Spinal cord (tissue), 10 donors: ENCODE data around the gene NSDHL. TPM values are rescaled to one million over a fixed set of nuclear protein-coding genes. Genes with fewer than 3 reads are reported as not detected.

Experiments used
- DNase-seq, 6 donors: peaks; one replicate each; pipeline versions ENCODE4 v3.0.0 to v3.0.0-alpha.2; 2013 to 2015; ENCODE audit warnings: low spot score in 6 of 6, low read depth in 4 of 6
- H3K27ac ChIP-seq: one replicate; pipeline ENCODE4 v1.5.1; 2013; ENCODE audit warnings: low read depth, low read length, control low read depth
- H3K27me3 ChIP-seq: one replicate; pipeline ENCODE4 v1.6.1; 2013; ENCODE audit warnings: low read length; ENCODE audit not compliant: control insufficient read depth, insufficient read depth
- H3K36me3 ChIP-seq: one replicate; pipeline ENCODE4 v1.6.1; 2013; ENCODE audit warnings: low read length; ENCODE audit not compliant: control insufficient read depth, insufficient read depth
- H3K4me1 ChIP-seq: one replicate; pipeline ENCODE4 v1.6.1; 2013; ENCODE audit warnings: low read length; ENCODE audit not compliant: control insufficient read depth, insufficient read depth
- H3K4me3 ChIP-seq: one replicate; pipeline ENCODE4 v1.5.1; 2013; ENCODE audit warnings: low read depth, low read length, control low read depth
- H3K9me3 ChIP-seq: one replicate; pipeline ENCODE4 v1.6.1; 2013; ENCODE audit warnings: low read length; ENCODE audit not compliant: control insufficient read depth, insufficient read depth
- WGBS: methylation state at CpG from one replicate; pipeline ENCODE4 v1.1.5; 2013; ENCODE audit warnings: missing lambda C conversion rate; ENCODE audit not compliant: insufficient coverage; 5-methylcytosine and 5-hydroxymethylcytosine counted together
- polyA plus RNA-seq, 2 donors: library from polyadenylated mRNA; unstranded; fragments of 120-200 nt; gene quantifications; one replicate each; pipeline ENCODE4 v1.2.1, GENCODE V29; 2013; ENCODE audit not compliant: insufficient read length in 2 of 2
- total RNA-seq, 2 donors: library from RNA; depleted of rRNA in 1 of 2; stranded (reverse); fragments of 120-200 nt in 1 of 2; fragments of >200 nt in 1 of 2; gene quantifications; one replicate each; pipeline versions ENCODE4 v1.2.3 to v1.2.4, GENCODE V29; 2013 to 2014
- donor health status: healthy.

Gene NSDHL
- total and polyA plus RNA-seq, 4 donors, result 18.0 to 49.5 (median 28.8) TPM

DNA sequence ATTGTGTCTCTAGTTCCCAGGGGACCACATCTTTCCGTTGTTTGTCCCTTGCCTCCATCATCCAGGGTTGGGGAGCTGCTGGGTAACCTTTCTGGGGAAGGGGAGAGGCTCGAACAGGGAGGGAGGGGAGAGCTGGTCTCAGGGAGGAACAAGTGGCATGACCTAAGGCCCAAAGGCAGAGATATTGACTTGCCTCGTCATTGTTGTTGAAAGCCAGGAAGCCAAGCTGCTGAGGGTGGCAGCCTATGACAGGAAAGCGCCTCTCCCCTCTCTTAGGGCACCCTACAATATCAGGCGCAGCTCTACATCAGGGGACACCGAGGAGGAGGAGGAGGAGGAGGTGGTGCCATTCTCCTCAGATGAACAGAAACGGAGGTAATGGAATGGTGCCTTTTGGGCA lies 87.8 kb downstream of the NSDHL start:
- H3K27ac ChIP-seq, result no peak overlapping the region
- WGBS, result 69% methylated on average over 5 of the region's 7 CpGs
- DNase-seq, result no peak
- no peaks in the 10 kb centered on the region for H3K27me3 ChIP-seq
- no peaks in the 10 kb centered on the region for H3K9me3 ChIP-seq
- H3K36me3 ChIP-seq, result peaks cover 4% of the 10 kb centered on the region
- no peak overlapping the region for H3K4me3 ChIP-seq
- peaks cover 14% of the 10 kb centered on the region for H3K4me1 ChIP-seq

Other genes starting within 250 kb of the NSDHL start
- gene GABRQ, start 193.2 kb upstream of the NSDHL start, total RNA-seq, result 10 to 100 TPM in 1 of 2 donors, 1 to 10 TPM in 1; 6.4 to 25.4 TPM
- 10 to 100 TPM; 15.3 to 19.6 TPM for gene GABRQ, start 193.2 kb upstream of the NSDHL start, polyA plus RNA-seq
- gene MAGEA3, start 132.3 kb upstream of the NSDHL start, total RNA-seq, result not detected
- not detected for gene MAGEA3, start 132.3 kb upstream of the NSDHL start, polyA plus RNA-seq
- gene CSAG2, start 121.8 kb upstream of the NSDHL start, total RNA-seq, result not detected
- not detected for gene CSAG2, start 121.8 kb upstream of the NSDHL start, polyA plus RNA-seq
- not detected for gene MAGEA2B, start 116.4 kb upstream of the NSDHL start, total RNA-seq
- not detected for gene MAGEA2B, start 116.4 kb upstream of the NSDHL start, polyA plus RNA-seq
- under 1 TPM in 1 of 2 donors, not detected in 1; 0.33 TPM for gene CSAG1, start 97.3 kb upstream of the NSDHL start, total RNA-seq
- gene CSAG1, start 97.3 kb upstream of the NSDHL start, polyA plus RNA-seq, result not detected
- gene MAGEA12, start 97.3 kb upstream of the NSDHL start, total RNA-seq, result not detected
- under 1 TPM in 1 of 2 donors, not detected in 1; 0.12 TPM for gene MAGEA12, start 97.3 kb upstream of the NSDHL start, polyA plus RNA-seq
- gene MAGEA2, start 77.2 kb upstream of the NSDHL start, total RNA-seq, result not detected
- not detected for gene MAGEA2, start 77.2 kb upstream of the NSDHL start, polyA plus RNA-seq
- gene CSAG3, start 71.8 kb upstream of the NSDHL start, total RNA-seq, result not detected
- gene CSAG3, start 71.8 kb upstream of the NSDHL start, polyA plus RNA-seq, result not detected
- gene MAGEA6, start 61.4 kb upstream of the NSDHL start, total RNA-seq, result not detected
- not detected for gene MAGEA6, start 61.4 kb upstream of the NSDHL start, polyA plus RNA-seq
- gene CETN2, start 306 bp upstream of the NSDHL start, total RNA-seq, result 100 to 1,000 TPM in 1 of 2 donors, 10 to 100 TPM in 1; 34.1 to 129 TPM
- gene CETN2, start 306 bp upstream of the NSDHL start, polyA plus RNA-seq, result 10 to 100 TPM; 77.5 to 99.1 TPM
- gene ZNF185, start 67.0 kb downstream of the NSDHL start, total RNA-seq, result 1 to 10 TPM; 3.7 to 8.9 TPM
- 1 to 10 TPM; 6.4 to 8.5 TPM for gene ZNF185, start 67.0 kb downstream of the NSDHL start, polyA plus RNA-seq
- gene PNMA5, start 163.1 kb downstream of the NSDHL start, total RNA-seq, result 1 to 10 TPM; 1.5 to 3.3 TPM
- gene PNMA5, start 163.1 kb downstream of the NSDHL start, polyA plus RNA-seq, result 1 to 10 TPM; 4.9 to 6.6 TPM
- gene PNMA3, start 225.4 kb downstream of the NSDHL start, total RNA-seq, result 10 to 100 TPM; 15.8 to 24.8 TPM
- 10 to 100 TPM; 50.6 to 63.7 TPM for gene PNMA3, start 225.4 kb downstream of the NSDHL start, polyA plus RNA-seq
- gene PNMA6A, start 241.4 kb downstream of the NSDHL start, total RNA-seq, result 10 to 100 TPM; 16.3 to 21.0 TPM
- 10 to 100 TPM; 41.3 to 47.1 TPM for gene PNMA6A, start 241.4 kb downstream of the NSDHL start, polyA plus RNA-seq